NCI-H345 (cell line): ENCODE measurements around the gene FKBP2.
A peak's percentile ranks its signal among the peaks of the same experiment; 100 is the strongest.

ENCODE experiments used
- DNase-seq: peaks from one replicate; lab custom pipeline; 2025; lab: John Stamatoyannopoulos, UW

The FKBP2 gene

GRCh38 chr11:64285885-64286800 is 45.2 kb downstream of the FKBP2 start:
- DNase-seq, result peak; percentile 76

- DNase-seq, result no peak
Observed at GRCh38 chr11:64286801-64287159, 45.9 kb downstream of the FKBP2 start.

GRCh38 chr11:64287676-64288352 is 46.9 kb downstream of the FKBP2 start:
- no peak for DNase-seq

GRCh38 chr11:64288353-64288750 is 47.5 kb downstream of the FKBP2 start:
- no peak for DNase-seq

- DNase-seq, result no peak
Observed at GRCh38 chr11:64289002-64289564, 48.2 kb downstream of the FKBP2 start.

- no peak for DNase-seq
Observed at GRCh38 chr11:64290352-64291261, 49.7 kb downstream of the FKBP2 start.

- no peak for DNase-seq
Observed at GRCh38 chr11:64291262-64291751, 50.4 kb downstream of the FKBP2 start, which contains the start of gene KCNK4. Gene KCNK4 (plus strand): TSS chr11:64291302. CDS start chr11:64293019, 1,717 bp downstream.

GRCh38 chr11:64291752-64292459 is 51.0 kb downstream of the FKBP2 start:
- DNase-seq, result no peak

- DNase-seq, result no peak
Observed at GRCh38 chr11:64292460-64293254, 51.8 kb downstream of the FKBP2 start.
